GM20000 (cell line): ENCODE measurements around the gene GSPT1.
A peak's percentile ranks its signal among the peaks of the same experiment; 100 is the strongest.

Experiments
- DNase-seq: peaks from one replicate; pipeline ENCODE4 v3.0.0; 2012; ENCODE audit warnings: low spot score
- TF ChIP-seq, protein P1 (sequence below): IDR thresholded peaks from 2 replicates; pipeline ENCODE4 v1.5.1; 2012; ENCODE audit warnings: mild to moderate bottlenecking, control low read depth; ENCODE audit errors: extremely low read depth, missing control alignments

The GSPT1 gene

DNA sequence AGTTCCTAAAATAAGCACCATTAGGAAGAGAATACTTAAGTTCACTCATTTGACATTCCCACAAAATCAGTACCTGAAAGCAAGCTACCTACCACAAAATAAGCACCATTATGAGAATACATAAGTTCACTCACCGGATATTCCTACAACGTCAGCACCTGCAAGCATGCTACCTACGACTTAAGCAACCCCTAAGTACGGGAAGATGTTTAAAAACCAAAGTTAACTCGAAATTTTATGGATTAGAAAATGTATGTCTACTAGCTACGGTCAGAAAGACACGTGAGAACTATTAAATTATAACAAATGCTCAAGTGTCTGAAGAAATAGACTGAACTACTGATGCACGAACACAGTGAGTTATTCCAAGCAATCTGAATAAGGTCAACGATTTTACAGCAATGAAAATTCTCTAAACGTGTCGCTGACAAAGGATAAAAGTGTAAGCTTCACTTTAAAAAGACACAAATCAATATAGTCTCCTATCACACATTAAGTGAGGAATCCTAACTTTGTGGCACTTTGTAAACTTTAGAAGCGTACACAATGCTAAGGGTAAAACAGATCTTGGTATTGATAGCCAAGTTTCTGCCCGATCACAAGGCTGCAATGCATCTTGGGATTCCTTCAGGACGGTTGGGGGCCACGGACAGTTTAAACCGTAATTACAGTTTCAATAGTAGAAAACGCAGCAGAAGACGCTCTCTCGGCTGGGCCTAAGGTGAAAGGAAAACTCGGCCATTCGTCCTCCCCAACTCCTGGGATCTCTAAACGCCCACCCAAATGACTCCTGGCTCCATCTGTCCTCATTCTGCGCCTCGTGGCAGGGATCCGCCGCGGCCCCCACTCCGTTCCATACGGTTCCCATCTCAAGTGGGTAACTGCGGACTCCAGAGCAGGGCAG lies 1.3 kb downstream of the GSPT1 start:
- DNase-seq = peak; percentile 51
- TF ChIP-seq, protein P1, sequence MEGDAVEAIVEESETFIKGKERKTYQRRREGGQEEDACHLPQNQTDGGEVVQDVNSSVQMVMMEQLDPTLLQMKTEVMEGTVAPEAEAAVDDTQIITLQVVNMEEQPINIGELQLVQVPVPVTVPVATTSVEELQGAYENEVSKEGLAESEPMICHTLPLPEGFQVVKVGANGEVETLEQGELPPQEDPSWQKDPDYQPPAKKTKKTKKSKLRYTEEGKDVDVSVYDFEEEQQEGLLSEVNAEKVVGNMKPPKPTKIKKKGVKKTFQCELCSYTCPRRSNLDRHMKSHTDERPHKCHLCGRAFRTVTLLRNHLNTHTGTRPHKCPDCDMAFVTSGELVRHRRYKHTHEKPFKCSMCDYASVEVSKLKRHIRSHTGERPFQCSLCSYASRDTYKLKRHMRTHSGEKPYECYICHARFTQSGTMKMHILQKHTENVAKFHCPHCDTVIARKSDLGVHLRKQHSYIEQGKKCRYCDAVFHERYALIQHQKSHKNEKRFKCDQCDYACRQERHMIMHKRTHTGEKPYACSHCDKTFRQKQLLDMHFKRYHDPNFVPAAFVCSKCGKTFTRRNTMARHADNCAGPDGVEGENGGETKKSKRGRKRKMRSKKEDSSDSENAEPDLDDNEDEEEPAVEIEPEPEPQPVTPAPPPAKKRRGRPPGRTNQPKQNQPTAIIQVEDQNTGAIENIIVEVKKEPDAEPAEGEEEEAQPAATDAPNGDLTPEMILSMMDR = no peak

DNA sequence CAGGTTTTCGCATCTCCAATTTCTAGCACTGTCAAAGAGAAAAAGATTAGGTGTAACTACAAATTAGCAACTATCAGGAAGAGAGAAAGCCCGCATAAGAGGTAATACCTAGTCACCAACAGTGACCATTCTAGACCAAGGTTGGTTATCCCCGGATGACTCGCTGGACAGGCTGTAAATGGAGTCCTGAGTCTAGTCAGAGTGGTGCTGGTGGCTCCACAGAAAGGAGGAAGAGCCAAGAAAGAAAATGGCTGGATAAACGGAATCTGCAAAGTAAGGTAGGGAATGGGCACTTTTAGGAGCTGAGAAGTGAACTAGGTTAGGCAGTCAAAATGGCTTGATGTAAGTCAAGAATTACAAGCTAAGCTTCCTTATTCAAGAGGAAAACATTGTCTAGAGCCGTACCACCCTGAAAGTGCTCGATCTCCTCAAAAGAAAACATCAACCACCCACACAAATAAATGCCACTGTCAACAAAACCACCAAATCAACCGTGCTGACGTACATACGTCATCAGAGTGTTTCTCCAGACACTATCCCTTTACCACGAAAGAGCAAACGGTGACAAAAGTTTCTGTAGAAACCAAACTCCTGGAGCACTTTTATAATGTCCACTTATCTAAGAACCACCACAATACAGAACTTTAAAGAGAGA lies 2.2 kb downstream of the GSPT1 start:
- TF ChIP-seq, protein P1 = no peak
- DNase-seq = no peak

DNA sequence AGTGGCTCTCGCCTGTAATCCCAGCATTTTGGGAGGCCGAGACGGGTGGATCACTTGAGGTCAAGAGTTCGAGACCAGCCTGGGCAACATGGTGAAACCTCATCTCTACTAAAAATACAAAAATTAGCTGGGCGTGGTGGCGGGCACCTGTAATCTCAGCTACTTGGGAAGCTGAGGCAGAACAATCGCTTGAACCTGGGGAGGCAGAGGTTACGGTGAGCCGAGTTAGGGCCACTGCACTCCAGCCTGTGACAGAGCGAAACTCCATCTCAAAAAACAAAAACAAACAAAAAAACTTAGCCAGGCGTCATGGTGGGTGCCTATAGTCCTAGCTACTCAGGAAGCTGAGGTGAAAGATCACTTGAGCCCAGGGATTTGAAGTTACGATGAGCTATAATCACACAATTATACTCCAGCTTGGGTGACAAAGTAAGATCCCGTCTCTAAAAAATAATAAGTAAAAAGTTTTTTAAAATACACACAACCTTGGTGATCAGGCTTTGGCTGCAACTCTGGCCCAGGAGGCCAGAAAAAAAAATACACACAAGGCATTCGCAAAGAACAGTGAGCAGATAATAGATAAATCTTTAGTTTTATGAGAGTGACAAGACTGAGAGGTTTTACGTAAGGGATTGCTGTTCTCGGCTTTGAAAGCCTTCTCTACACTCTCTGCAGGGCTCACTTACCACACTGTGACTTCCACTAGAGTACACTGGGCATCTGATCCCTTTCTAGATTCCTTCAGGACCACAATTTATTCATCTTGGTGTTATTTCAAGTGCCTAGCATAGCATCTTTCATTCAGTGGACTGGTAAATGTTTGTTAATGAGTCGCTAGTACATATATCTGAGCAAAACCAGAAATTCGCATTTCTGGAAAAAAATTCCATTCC lies 5.9 kb downstream of the GSPT1 start:
- DNase-seq = no peak
- TF ChIP-seq, protein P1 = no peak

DNA sequence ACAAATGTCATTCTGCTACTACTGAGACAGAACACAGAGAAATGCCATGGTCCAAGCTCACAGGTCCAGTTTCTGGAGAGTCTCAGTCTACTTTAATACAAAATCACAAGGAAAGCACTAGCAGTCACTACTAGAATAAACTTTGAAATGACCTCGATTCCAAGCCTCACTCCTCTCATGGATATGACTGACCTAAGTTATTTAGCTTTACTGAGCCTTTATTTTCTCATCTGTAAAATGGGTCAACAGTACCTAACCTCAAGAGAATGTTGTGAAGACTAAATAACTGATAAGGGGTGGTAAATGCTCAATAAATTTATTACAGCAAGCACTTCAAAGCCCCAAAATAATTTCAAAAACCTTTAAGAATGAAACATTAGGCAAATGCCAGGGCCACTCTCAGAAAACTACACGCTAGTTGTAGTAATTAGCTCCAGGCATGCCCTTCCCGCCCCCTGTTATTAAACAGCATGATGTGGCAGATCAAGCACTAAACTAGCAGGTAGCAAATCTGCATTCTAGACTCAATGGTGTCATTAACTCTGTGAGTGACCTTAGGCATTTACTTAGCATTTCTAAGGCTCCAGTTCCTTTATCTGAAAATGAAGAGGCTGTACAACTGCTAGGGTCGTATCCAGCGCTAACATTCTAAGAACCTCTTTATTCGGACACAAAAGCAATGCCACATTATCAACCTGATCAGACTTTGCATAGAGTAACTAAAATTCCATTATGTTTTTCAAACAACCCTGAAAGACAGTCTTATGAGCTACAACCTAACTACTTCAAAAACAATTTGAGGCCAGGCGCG lies 8.4 kb downstream of the GSPT1 start:
- TF ChIP-seq, protein P1 = no peak
- DNase-seq = no peak

DNA sequence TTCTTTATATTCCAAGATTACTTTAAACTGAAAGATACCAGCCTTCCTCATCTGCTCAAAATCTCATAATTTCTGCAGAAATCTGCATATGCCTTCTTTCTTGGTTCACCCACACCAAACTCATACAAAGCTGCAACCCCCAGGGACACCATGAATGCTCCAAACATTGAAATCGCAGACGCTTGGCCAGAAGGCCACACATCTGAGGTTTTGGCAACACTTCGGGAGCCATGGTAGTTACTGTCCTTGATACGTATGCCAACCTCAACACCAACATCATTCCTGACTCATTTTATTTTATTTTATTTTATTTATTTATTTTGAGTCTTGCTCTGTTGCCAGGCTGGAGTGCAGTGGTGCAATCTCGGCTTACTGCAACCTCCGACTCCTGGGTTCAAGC lies 11.8 kb downstream of the GSPT1 start:
- TF ChIP-seq, protein P1 = no peak
- DNase-seq = no peak

DNA sequence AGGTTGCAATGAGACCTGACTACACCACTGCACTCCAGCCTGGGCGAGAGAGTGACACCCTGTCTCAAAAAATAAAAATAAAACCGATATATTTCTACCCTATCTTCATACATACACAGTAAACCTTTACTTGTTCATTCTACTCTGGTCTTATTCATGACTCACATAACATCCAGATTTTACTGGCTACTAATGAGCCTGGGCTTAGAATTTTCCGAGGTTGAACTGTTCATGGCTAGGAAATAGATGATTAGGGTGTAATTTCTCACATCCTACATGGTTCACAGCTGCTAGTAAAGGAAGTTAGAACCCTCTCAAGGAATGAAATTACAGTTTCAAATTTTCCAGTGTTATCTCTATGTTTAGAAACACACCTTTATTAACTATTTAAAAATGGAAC lies 14.7 kb downstream of the GSPT1 start:
- DNase-seq = no peak
- TF ChIP-seq, protein P1 = no peak
